ENCODE measurements around the gene DEFB125.
"Not testable (repeated sequence)": the region's sequence is repeated elsewhere in the genome, so short reads cannot be mapped to it uniquely, and the experiment has no call there.

The DEFB125 gene

GRCh38 chr20:87401-87800 is at the start of gene DEFB125:
Gene DEFB125, plus strand, starts transcription at chr20:87672. Its CDS starts 38 bp downstream, at chr20:87710.
- DNase-seq = no peak

- no peak for DNase-seq
Observed at GRCh38 chr20:60035-60918, 27.2 kb upstream of the DEFB125 start.

- DNase-seq = no peak
Observed at GRCh38 chr20:61230-61629, 26.2 kb upstream of the DEFB125 start.

GRCh38 chr20:61757-62156 is 25.7 kb upstream of the DEFB125 start:
- no peak for DNase-seq

GRCh38 chr20:62487-62886 is 25.0 kb upstream of the DEFB125 start:
- no peak for DNase-seq

GRCh38 chr20:64026-64603 is 23.4 kb upstream of the DEFB125 start:
- DNase-seq = no peak

GRCh38 chr20:64766-65322 is 22.6 kb upstream of the DEFB125 start:
- DNase-seq = no peak

GRCh38 chr20:77231-77630 is 10.2 kb upstream of the DEFB125 start:
- no peak for DNase-seq

GRCh38 chr20:78338-78737 is 9.1 kb upstream of the DEFB125 start:
- no peak for DNase-seq

- DNase-seq = no peak
Observed at GRCh38 chr20:79565-79964, 7.9 kb upstream of the DEFB125 start.

GRCh38 chr20:90651-91050 is 3.2 kb downstream of the DEFB125 start:
- no peak for DNase-seq

- no peak for DNase-seq
Observed at GRCh38 chr20:93641-94040, 6.2 kb downstream of the DEFB125 start.

- no peak for DNase-seq
Observed at GRCh38 chr20:95215-95614, 7.7 kb downstream of the DEFB125 start.

GRCh38 chr20:97691-98090 is 10.2 kb downstream of the DEFB125 start:
- DNase-seq = not testable (repeated sequence)

- DNase-seq = no peak
Observed at GRCh38 chr20:101975-102374, 14.5 kb downstream of the DEFB125 start.

GRCh38 chr20:103456-103855 is 16.0 kb downstream of the DEFB125 start:
- DNase-seq = no peak

GRCh38 chr20:112396-112795 is 24.9 kb downstream of the DEFB125 start:
- DNase-seq = no peak

- DNase-seq = no peak
Observed at GRCh38 chr20:117518-117917, 30.0 kb downstream of the DEFB125 start.

GRCh38 chr20:129786-130323 is 42.4 kb downstream of the DEFB125 start:
- not testable (repeated sequence) for DNase-seq

- peak; percentile 14 for DNase-seq
Observed at GRCh38 chr20:137668-138490, 50.4 kb downstream of the DEFB125 start.

GRCh38 chr20:142290-142689 is 54.8 kb downstream of the DEFB125 start, which contains the start of gene DEFB126:
Gene DEFB126, plus strand, starts transcription at chr20:142590. Its CDS starts 39 bp downstream, at chr20:142629.
- no peak for DNase-seq

- DNase-seq = no peak
Observed at GRCh38 chr20:145877-146276, 58.4 kb downstream of the DEFB125 start.
